ENCODE data around the gene TBC1D10B.
"Not testable (repeated sequence)": the region's sequence is repeated elsewhere in the genome, so short reads cannot be mapped to it uniquely, and the experiment has no call there.

The TBC1D10B gene

GRCh38 chr16:30335598-30336474 lies 34.5 kb downstream of the TBC1D10B start:
- peaks cover 5% of the 10 kb centered on the region; the same call in 1 of the 2 replicates for H3K4me1 ChIP-seq (ENCODE audit: low read length)
- H3K4me3 ChIP-seq (ENCODE audit: low read length) = peak overlapping the region; percentile 78
- H3K79me2 ChIP-seq (ENCODE audit: low read length) = peaks cover 21% of the 10 kb centered on the region
- no peaks in the 10 kb centered on the region for H3K27me3 ChIP-seq (ENCODE audit: low read depth, low read length)
- H3K9me3 ChIP-seq (ENCODE audit: insufficient read depth, low read length) = no peaks in the 10 kb centered on the region
- H3K4me2 ChIP-seq (ENCODE audit: low read length) = peak overlapping the region; percentile 69
- no peaks in the 10 kb centered on the region for H3K36me3 ChIP-seq (replicated peaks; ENCODE audit: low read depth, low read length)
- H3K27ac ChIP-seq (ENCODE audit: low read length) = peak overlapping the region; percentile 64
- no peaks in the 10 kb centered on the region for H4K20me1 ChIP-seq (ENCODE audit: insufficient read depth, low read length)
- TF ChIP-seq CTCF (IDR thresholded peaks at IDR 0.05; ENCODE audit: low read depth, low read length) (no peak), EZH2phosphoT487 (IDR thresholded peaks at IDR 0.05; ENCODE audit: low read depth) (no peak)
- H2AFZ ChIP-seq (ENCODE audit: low read depth, low read length) = peak overlapping the region; percentile 34; the same call in 1 of the 2 replicates
- peak overlapping the region; percentile 63 for H3K9ac ChIP-seq (ENCODE audit: low read length)

GRCh38 chr16:30335028-30335597 lies 35.2 kb downstream of the TBC1D10B start:
- not testable (repeated sequence) for H3K9me3 ChIP-seq (ENCODE audit: insufficient read depth, low read length); H3K4me1 ChIP-seq (ENCODE audit: low read length); H3K27me3 ChIP-seq (ENCODE audit: low read depth, low read length); H4K20me1 ChIP-seq (ENCODE audit: insufficient read depth, low read length); H3K36me3 ChIP-seq (replicated peaks; ENCODE audit: low read depth, low read length)
- Histone ChIP-seq H3K9ac (ENCODE audit: low read length) (peak overlapping the region; percentile 63), H3K79me2 (ENCODE audit: low read length) (peaks cover 27% of the 10 kb centered on the region), H3K4me2 (ENCODE audit: low read length) (peak overlapping the region; percentile 69), H3K4me3 (ENCODE audit: low read length) (peak overlapping the region; percentile 78), H3K27ac (ENCODE audit: low read length) (peak overlapping the region; percentile 64), H2AFZ (ENCODE audit: low read depth, low read length) (peak overlapping the region; percentile 34; the same call in 1 of the 2 replicates)

GRCh38 chr16:30334473-30334989 lies 35.8 kb downstream of the TBC1D10B start:
- peak overlapping the region; percentile 43; the same call in 1 of the 2 replicates for H3K4me2 ChIP-seq (ENCODE audit: low read length)
- H3K4me1 ChIP-seq (ENCODE audit: low read length); H3K9me3 ChIP-seq (ENCODE audit: insufficient read depth, low read length); H3K27me3 ChIP-seq (ENCODE audit: low read depth, low read length); H4K20me1 ChIP-seq (ENCODE audit: insufficient read depth, low read length); H3K36me3 ChIP-seq (replicated peaks; ENCODE audit: low read depth, low read length); H2AFZ ChIP-seq (ENCODE audit: low read depth, low read length): not testable (repeated sequence)
- H3K79me2 ChIP-seq (ENCODE audit: low read length) = peaks cover 30% of the 10 kb centered on the region
- H3K9ac ChIP-seq (ENCODE audit: low read length) = peak overlapping the region; percentile 63; the same call in 1 of the 2 replicates
- peak overlapping the region; percentile 64 for H3K27ac ChIP-seq (ENCODE audit: low read length)
- peak overlapping the region; percentile 78 for H3K4me3 ChIP-seq (ENCODE audit: low read length)

GRCh38 chr16:30324220-30324619 lies 46.1 kb downstream of the TBC1D10B start:
- not testable (repeated sequence) for H3K9ac ChIP-seq (ENCODE audit: low read length); H3K27ac ChIP-seq (ENCODE audit: low read length); H3K4me1 ChIP-seq (ENCODE audit: low read length); H3K27me3 ChIP-seq (ENCODE audit: low read depth, low read length); H3K4me3 ChIP-seq (ENCODE audit: low read length); H3K36me3 ChIP-seq (replicated peaks; ENCODE audit: low read depth, low read length); H3K4me2 ChIP-seq (ENCODE audit: low read length); H2AFZ ChIP-seq (ENCODE audit: low read depth, low read length); H3K9me3 ChIP-seq (ENCODE audit: insufficient read depth, low read length); H4K20me1 ChIP-seq (ENCODE audit: insufficient read depth, low read length)
- H3K79me2 ChIP-seq (ENCODE audit: low read length) = peaks cover 29% of the 10 kb centered on the region

- H3K4me2 ChIP-seq (ENCODE audit: low read length); H4K20me1 ChIP-seq (ENCODE audit: insufficient read depth, low read length); H3K27ac ChIP-seq (ENCODE audit: low read length); H2AFZ ChIP-seq (ENCODE audit: low read depth, low read length); H3K36me3 ChIP-seq (replicated peaks; ENCODE audit: low read depth, low read length); H3K4me1 ChIP-seq (ENCODE audit: low read length); H3K27me3 ChIP-seq (ENCODE audit: low read depth, low read length); H3K4me3 ChIP-seq (ENCODE audit: low read length); H3K9me3 ChIP-seq (ENCODE audit: insufficient read depth, low read length); H3K9ac ChIP-seq (ENCODE audit: low read length): not testable (repeated sequence)
- H3K79me2 ChIP-seq (ENCODE audit: low read length) = peaks cover 10% of the 10 kb centered on the region
Observed at GRCh38 chr16:30318647-30319046, 51.6 kb downstream of the TBC1D10B start.

GRCh38 chr16:30310937-30311336 lies 59.4 kb downstream of the TBC1D10B start:
- H3K27me3 ChIP-seq (ENCODE audit: low read depth, low read length); H3K27ac ChIP-seq (ENCODE audit: low read length); H2AFZ ChIP-seq (ENCODE audit: low read depth, low read length); H3K9ac ChIP-seq (ENCODE audit: low read length); H3K36me3 ChIP-seq (replicated peaks; ENCODE audit: low read depth, low read length); H3K4me2 ChIP-seq (ENCODE audit: low read length); H3K4me3 ChIP-seq (ENCODE audit: low read length); H4K20me1 ChIP-seq (ENCODE audit: insufficient read depth, low read length); H3K9me3 ChIP-seq (ENCODE audit: insufficient read depth, low read length): not testable (repeated sequence)
- H3K4me1 ChIP-seq (ENCODE audit: low read length) = peaks cover 14% of the 10 kb centered on the region
- H3K79me2 ChIP-seq (ENCODE audit: low read length) = peaks cover 12% of the 10 kb centered on the region

GRCh38 chr16:30309255-30309654 lies 61.0 kb downstream of the TBC1D10B start:
- H3K27me3 ChIP-seq (ENCODE audit: low read depth, low read length); H3K79me2 ChIP-seq (ENCODE audit: low read length); H3K27ac ChIP-seq (ENCODE audit: low read length); H2AFZ ChIP-seq (ENCODE audit: low read depth, low read length); H3K4me3 ChIP-seq (ENCODE audit: low read length); H3K4me2 ChIP-seq (ENCODE audit: low read length); H3K9me3 ChIP-seq (ENCODE audit: insufficient read depth, low read length); H3K36me3 ChIP-seq (replicated peaks; ENCODE audit: low read depth, low read length); H4K20me1 ChIP-seq (ENCODE audit: insufficient read depth, low read length); H3K9ac ChIP-seq (ENCODE audit: low read length): not testable (repeated sequence)
- peaks cover 14% of the 10 kb centered on the region for H3K4me1 ChIP-seq (ENCODE audit: low read length)

Measured in OCI-LY3 (cell line).